ENCODE results near the gene NDUFAF8.

Gene NDUFAF8

GRCh38 chr17:81210466-81210865, 28.7 kb upstream of the NDUFAF8 start:
- Histone ChIP-seq H3K36me3 (replicated peaks in 1 of 2; ENCODE audit: control insufficient read depth in 2 of 2, insufficient read depth in 2 of 2, low read length in 2 of 2) (peaks cover 11 to 33% of the 10 kb centered on the region in 2 donors), H3K23ac (ENCODE audit: low read depth, low read length, poor library complexity) (no peak overlapping the region), H3K4me3 (ENCODE audit: low read length in 2 of 2) (no peak overlapping the region), H2BK15ac (ENCODE audit: low read length) (no peak overlapping the region), H2BK12ac (ENCODE audit: low read length) (no peak overlapping the region), H3K27ac (replicated peaks; ENCODE audit: low read length) (no peak overlapping the region), H4K91ac (ENCODE audit: low read depth, low read length, poor library complexity) (no peak overlapping the region), H4K8ac (ENCODE audit: low read depth, low read length) (no peak overlapping the region), H3K4ac (ENCODE audit: low read length) (no peak overlapping the region), H3K18ac (ENCODE audit: low read length) (no peak overlapping the region), H3K79me1 (ENCODE audit: low read depth, low read length) (peaks cover 10% of the 10 kb centered on the region), H2AK5ac (ENCODE audit: low read depth, low read length) (no peak overlapping the region), H3K27me3 (ENCODE audit: control insufficient read depth in 3 of 3, insufficient read depth in 3 of 3, low read depth in 1 of 3, low read length in 3 of 3) (no peaks in the 10 kb centered on the region), H3K14ac (ENCODE audit: low read length) (no peak overlapping the region), H3K9me3 (replicated peaks in 1 of 2; ENCODE audit: control insufficient read depth in 2 of 2, insufficient read depth in 1 of 2, low read depth in 1 of 2, low read length in 2 of 2) (peaks cover 0 to 5% of the 10 kb centered on the region in 2 donors), H2AFZ (ENCODE audit: low read length) (no peak overlapping the region), H3K4me1 (ENCODE audit: control insufficient read depth in 2 of 2, insufficient read depth in 1 of 2, low read depth in 1 of 2, low read length in 2 of 2) (no peaks in the 10 kb centered on the region), H3K4me2 (ENCODE audit: insufficient read depth, low read length, poor library complexity, severe bottlenecking) (no peak overlapping the region), H3K9ac (ENCODE audit: low read depth, low read length, poor library complexity) (no peak overlapping the region), H2BK5ac (ENCODE audit: low read length) (no peak overlapping the region), H2BK120ac (ENCODE audit: low read depth, low read length) (no peak overlapping the region)
- no CpG with 5 or more reads among the region's 10 CpGs for WGBS, 2 donors (ENCODE audit: extremely low coverage in 2 of 2, insufficient read length in 2 of 2, insufficient replicate concordance in 1 of 2)
- DNase-seq (ENCODE audit: low spot score) = no peak

- Histone ChIP-seq H3K4me1 (ENCODE audit: control insufficient read depth in 2 of 2, insufficient read depth in 1 of 2, low read depth in 1 of 2, low read length in 2 of 2) (no peaks in the 10 kb centered on the region), H3K79me1 (ENCODE audit: low read depth, low read length) (peaks cover 10% of the 10 kb centered on the region), H3K27me3 (ENCODE audit: control insufficient read depth in 3 of 3, insufficient read depth in 3 of 3, low read depth in 1 of 3, low read length in 3 of 3) (no peaks in the 10 kb centered on the region), H3K23ac (ENCODE audit: low read depth, low read length, poor library complexity) (peak overlapping the region; percentile 1), H4K91ac (ENCODE audit: low read depth, low read length, poor library complexity) (no peak overlapping the region), H3K9ac (ENCODE audit: low read depth, low read length, poor library complexity) (no peak overlapping the region), H2BK5ac (ENCODE audit: low read length) (no peak overlapping the region), H3K36me3 (replicated peaks in 1 of 2; ENCODE audit: control insufficient read depth in 2 of 2, insufficient read depth in 2 of 2, low read length in 2 of 2) (peaks cover 11 to 33% of the 10 kb centered on the region in 2 donors), H3K4me2 (ENCODE audit: insufficient read depth, low read length, poor library complexity, severe bottlenecking) (no peak overlapping the region), H2BK120ac (ENCODE audit: low read depth, low read length) (no peak overlapping the region), H4K8ac (ENCODE audit: low read depth, low read length) (no peak overlapping the region), H3K14ac (ENCODE audit: low read length) (no peak overlapping the region), H3K9me3 (replicated peaks in 1 of 2; ENCODE audit: control insufficient read depth in 2 of 2, insufficient read depth in 1 of 2, low read depth in 1 of 2, low read length in 2 of 2) (peaks cover 0 to 5% of the 10 kb centered on the region in 2 donors), H3K27ac (replicated peaks; ENCODE audit: low read length) (no peak overlapping the region), H2BK15ac (ENCODE audit: low read length) (no peak overlapping the region), H2AFZ (ENCODE audit: low read length) (no peak overlapping the region), H3K4ac (ENCODE audit: low read length) (no peak overlapping the region), H3K4me3 (ENCODE audit: low read length in 2 of 2) (no peak overlapping the region), H3K18ac (ENCODE audit: low read length) (no peak overlapping the region), H2AK5ac (ENCODE audit: low read depth, low read length) (peak overlapping the region; percentile 2), H2BK12ac (ENCODE audit: low read length) (no peak overlapping the region)
- WGBS, 2 donors (ENCODE audit: extremely low coverage in 2 of 2, insufficient read length in 2 of 2, insufficient replicate concordance in 1 of 2) = no CpG with 5 or more reads among the region's 14 CpGs
- no peak for DNase-seq (ENCODE audit: low spot score)
Observed at GRCh38 chr17:81210868-81211267, 28.2 kb upstream of the NDUFAF8 start.

DNA sequence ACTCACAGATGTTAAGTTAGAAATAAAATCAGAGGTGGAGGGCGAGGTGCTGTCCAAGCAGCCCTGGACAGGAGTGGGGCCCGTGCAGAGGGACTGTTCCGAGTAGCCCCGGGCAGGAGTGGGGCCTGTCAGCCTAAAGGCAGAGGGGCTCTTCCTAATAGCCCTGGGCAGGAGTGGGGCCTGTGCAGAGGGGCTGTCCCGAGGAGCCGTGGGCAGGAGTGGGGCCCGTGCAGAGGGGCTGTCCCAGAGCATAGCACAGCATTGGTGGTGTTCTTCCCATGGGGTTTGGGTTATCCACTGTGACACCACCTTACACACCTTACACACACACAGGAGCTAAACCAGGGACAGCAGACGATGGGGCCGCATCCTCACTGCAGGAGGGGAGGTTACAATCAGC, 26.8 kb upstream of the NDUFAF8 start:
- WGBS, 2 donors (ENCODE audit: extremely low coverage in 2 of 2, insufficient read length in 2 of 2, insufficient replicate concordance in 1 of 2) = no CpG with 5 or more reads among the region's 9 CpGs
- H4K8ac ChIP-seq (ENCODE audit: low read depth, low read length) = no peak overlapping the region
- peaks cover 11 to 38% of the 10 kb centered on the region in 2 donors for H3K36me3 ChIP-seq (replicated peaks in 1 of 2; ENCODE audit: control insufficient read depth in 2 of 2, insufficient read depth in 2 of 2, low read length in 2 of 2)

DNA sequence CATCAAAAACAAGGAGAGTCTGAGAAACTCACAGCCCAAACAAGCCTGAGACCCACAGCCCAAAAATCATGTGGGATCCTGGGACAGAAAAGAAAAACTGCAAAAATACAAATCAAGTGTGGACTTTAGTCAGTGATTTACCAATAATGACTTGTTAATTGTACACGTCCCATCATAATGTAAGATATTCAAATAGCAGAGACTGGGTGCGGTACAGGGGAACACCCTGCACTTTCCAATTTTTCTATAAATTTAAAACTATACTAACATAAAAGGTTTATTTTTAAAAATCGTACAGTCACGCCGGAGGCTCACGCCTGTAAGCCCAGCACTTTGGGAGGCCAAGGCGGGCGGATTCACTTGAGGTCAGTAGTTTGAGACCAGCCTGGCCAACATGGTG, 25.1 kb upstream of the NDUFAF8 start:
- Histone ChIP-seq H3K23ac (ENCODE audit: low read depth, low read length, poor library complexity) (no peak overlapping the region), H3K27ac (replicated peaks; ENCODE audit: low read length) (no peak overlapping the region), H3K36me3 (replicated peaks in 1 of 2; ENCODE audit: control insufficient read depth in 2 of 2, insufficient read depth in 2 of 2, low read length in 2 of 2) (peaks cover 8 to 31% of the 10 kb centered on the region in 2 donors), H2BK12ac (ENCODE audit: low read length) (no peak overlapping the region), H3K4me3 (ENCODE audit: low read length in 2 of 2) (no peak overlapping the region), H4K8ac (ENCODE audit: low read depth, low read length) (no peak overlapping the region), H3K9me3 (replicated peaks in 1 of 2; ENCODE audit: control insufficient read depth in 2 of 2, insufficient read depth in 1 of 2, low read depth in 1 of 2, low read length in 2 of 2) (peaks cover 0 to 1% of the 10 kb centered on the region in 2 donors), H2BK120ac (ENCODE audit: low read depth, low read length) (no peak overlapping the region), H3K79me1 (ENCODE audit: low read depth, low read length) (peaks cover 12% of the 10 kb centered on the region), H3K9ac (ENCODE audit: low read depth, low read length, poor library complexity) (no peak overlapping the region), H2BK15ac (ENCODE audit: low read length) (no peak overlapping the region), H2BK5ac (ENCODE audit: low read length) (no peak overlapping the region), H3K4me1 (ENCODE audit: control insufficient read depth in 2 of 2, insufficient read depth in 1 of 2, low read depth in 1 of 2, low read length in 2 of 2) (no peaks in the 10 kb centered on the region), H3K27me3 (ENCODE audit: control insufficient read depth in 3 of 3, insufficient read depth in 3 of 3, low read depth in 1 of 3, low read length in 3 of 3) (no peaks in the 10 kb centered on the region), H4K91ac (ENCODE audit: low read depth, low read length, poor library complexity) (no peak overlapping the region), H3K18ac (ENCODE audit: low read length) (no peak overlapping the region), H3K4me2 (ENCODE audit: insufficient read depth, low read length, poor library complexity, severe bottlenecking) (no peak overlapping the region), H3K14ac (ENCODE audit: low read length) (no peak overlapping the region), H3K4ac (ENCODE audit: low read length) (no peak overlapping the region), H2AFZ (ENCODE audit: low read length) (no peak overlapping the region), H2AK5ac (ENCODE audit: low read depth, low read length) (no peak overlapping the region)
- no CpG with 5 or more reads among the region's 8 CpGs for WGBS, 2 donors (ENCODE audit: extremely low coverage in 2 of 2, insufficient read length in 2 of 2, insufficient replicate concordance in 1 of 2)
- no peak for DNase-seq (ENCODE audit: low spot score)

More for the DNA sequence above, 26.8 kb upstream of the NDUFAF8 start:
- Histone ChIP-seq H2BK15ac (ENCODE audit: low read length) (no peak overlapping the region), H2AK5ac (ENCODE audit: low read depth, low read length) (no peak overlapping the region), H3K18ac (ENCODE audit: low read length) (peak overlapping the region; percentile 17), H3K4me3 (ENCODE audit: low read length in 2 of 2) (peak overlapping the region in 1 of 2 donors; percentile 15), H3K4me2 (ENCODE audit: insufficient read depth, low read length, poor library complexity, severe bottlenecking) (no peak overlapping the region), H4K91ac (ENCODE audit: low read depth, low read length, poor library complexity) (no peak overlapping the region), H3K14ac (ENCODE audit: low read length) (no peak overlapping the region), H3K23ac (ENCODE audit: low read depth, low read length, poor library complexity) (no peak overlapping the region), H2BK12ac (ENCODE audit: low read length) (no peak overlapping the region), H3K4ac (ENCODE audit: low read length) (no peak overlapping the region), H3K27me3 (ENCODE audit: control insufficient read depth in 3 of 3, insufficient read depth in 3 of 3, low read depth in 1 of 3, low read length in 3 of 3) (no peaks in the 10 kb centered on the region), H2BK5ac (ENCODE audit: low read length) (peak overlapping the region; percentile 95), H2AFZ (ENCODE audit: low read length) (no peak overlapping the region), H3K9me3 (replicated peaks in 1 of 2; ENCODE audit: control insufficient read depth in 2 of 2, insufficient read depth in 1 of 2, low read depth in 1 of 2, low read length in 2 of 2) (peaks cover 0 to 5% of the 10 kb centered on the region in 2 donors), H3K79me1 (ENCODE audit: low read depth, low read length) (peaks cover 17% of the 10 kb centered on the region), H2BK120ac (ENCODE audit: low read depth, low read length) (no peak overlapping the region), H3K27ac (replicated peaks; ENCODE audit: low read length) (no peak overlapping the region), H3K9ac (ENCODE audit: low read depth, low read length, poor library complexity) (no peak overlapping the region), H3K4me1 (ENCODE audit: control insufficient read depth in 2 of 2, insufficient read depth in 1 of 2, low read depth in 1 of 2, low read length in 2 of 2) (no peaks in the 10 kb centered on the region)
- DNase-seq (ENCODE audit: low spot score) = no peak
